IPS-11a (cell line): ENCODE measurements around the gene A4GALT.

Experiments used
- H3K4me3 ChIP-seq: one replicate; pipeline ENCODE4 v1.5.1; 2013; ENCODE audit warnings: low read depth, low read length, control low read depth

The A4GALT gene

DNA sequence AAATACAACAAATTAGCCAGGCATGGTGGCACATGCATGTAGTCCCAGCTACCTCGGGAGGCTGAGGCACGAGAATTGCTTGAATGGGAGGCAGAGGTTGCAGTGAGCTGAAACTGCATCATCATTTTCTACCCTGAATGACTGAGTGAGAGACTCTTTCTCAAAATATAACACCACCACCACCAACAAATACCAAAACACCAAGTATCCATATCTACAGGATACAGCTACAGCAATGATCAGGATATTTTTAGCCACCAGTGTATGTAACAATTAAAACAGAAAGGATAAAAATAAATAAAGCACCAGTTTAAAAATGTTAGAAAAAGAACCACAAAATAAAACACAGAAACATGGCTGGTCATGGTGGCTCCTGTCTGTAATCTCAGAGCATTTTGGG, 13.2 kb downstream of the A4GALT start:
- H3K4me3 ChIP-seq: no peak overlapping the region

- no peak overlapping the region for H3K4me3 ChIP-seq
Measured at GRCh38 chr22:42704896-42705295, 15.8 kb downstream of the A4GALT start.

GRCh38 chr22:42702675-42703074, 18.0 kb downstream of the A4GALT start:
- no peak overlapping the region for H3K4me3 ChIP-seq

GRCh38 chr22:42701694-42702093, 19.0 kb downstream of the A4GALT start:
- H3K4me3 ChIP-seq: no peak overlapping the region

- H3K4me3 ChIP-seq: no peak overlapping the region
Measured at GRCh38 chr22:42700901-42701300, 19.8 kb downstream of the A4GALT start.

GRCh38 chr22:42700355-42700754, 20.3 kb downstream of the A4GALT start:
- no peak overlapping the region for H3K4me3 ChIP-seq

DNA sequence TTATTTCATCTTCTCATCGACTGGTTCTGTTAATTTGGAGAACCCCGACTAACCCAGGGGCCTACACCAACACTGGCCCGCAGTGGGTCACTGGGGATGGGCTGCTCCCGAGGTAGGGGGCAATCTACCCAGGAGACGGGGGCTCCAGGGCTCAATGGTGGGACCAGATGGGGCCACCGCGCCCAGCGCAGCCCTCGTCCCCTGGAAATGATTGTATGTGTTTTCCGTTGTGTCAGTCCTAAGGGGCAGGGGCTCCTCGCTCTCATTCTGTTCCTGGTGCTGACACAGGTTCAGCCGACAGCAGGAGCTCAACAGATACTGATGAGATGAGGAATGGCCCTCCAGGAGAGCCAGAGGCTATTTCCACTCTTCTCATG, 20.7 kb downstream of the A4GALT start:
- H3K4me3 ChIP-seq: no peak overlapping the region

DNA sequence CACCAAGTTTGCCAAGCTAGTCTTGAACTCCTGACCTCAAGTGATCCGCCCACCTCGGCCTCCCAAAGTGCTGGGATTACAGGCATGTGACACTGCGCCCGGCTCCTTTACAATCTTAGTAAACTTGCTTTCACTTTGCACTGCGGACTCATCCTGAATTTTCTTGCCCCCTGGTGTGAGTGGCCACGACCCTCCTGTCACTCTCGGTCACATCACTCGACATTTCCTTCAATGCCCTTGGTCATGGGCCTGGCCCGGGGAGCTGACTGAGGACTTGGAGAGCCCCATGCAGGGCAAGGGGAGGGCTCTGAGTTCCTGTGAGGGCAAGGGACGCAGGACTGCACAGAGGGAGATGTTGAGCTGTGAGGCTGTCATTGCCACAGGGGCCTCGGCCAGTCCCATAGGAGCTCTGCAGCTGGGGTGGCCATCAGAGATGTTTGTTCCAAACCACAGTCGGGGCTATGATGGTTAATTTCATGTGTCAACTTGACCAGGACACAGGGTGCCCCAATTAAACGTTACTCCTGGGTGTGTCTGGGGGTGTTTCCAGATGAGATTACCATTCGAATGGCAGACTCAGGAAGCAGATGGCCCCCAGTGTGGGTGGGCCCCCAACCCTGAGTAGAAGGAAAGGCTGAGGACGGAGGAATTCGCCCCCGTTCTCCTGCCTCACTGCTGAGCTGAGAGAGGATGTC, 21.2 kb downstream of the A4GALT start:
- no peak overlapping the region for H3K4me3 ChIP-seq

DNA sequence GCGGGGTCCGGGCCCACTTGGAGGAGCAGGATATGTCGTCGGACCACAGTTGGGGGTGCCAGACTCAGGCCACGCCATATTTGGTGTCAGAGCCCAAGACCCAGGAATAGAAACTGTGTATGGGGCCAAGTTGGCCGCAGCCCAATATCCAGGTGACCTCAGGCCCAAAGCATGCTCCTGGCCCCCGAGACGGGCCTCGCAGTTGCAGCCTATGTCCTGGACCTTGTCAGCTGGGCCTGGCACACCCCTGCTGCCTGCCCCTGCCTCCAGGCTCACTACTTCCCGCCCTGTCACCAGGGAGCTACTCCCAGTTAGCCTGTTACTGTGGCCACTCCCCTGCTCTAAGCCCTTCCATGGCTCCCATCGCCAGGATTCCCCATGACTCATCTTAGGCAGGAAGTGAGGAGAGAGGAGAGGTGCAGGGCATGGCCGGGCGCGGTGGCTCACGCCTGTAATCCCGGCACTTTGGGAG, 23.1 kb downstream of the A4GALT start:
- no peak overlapping the region for H3K4me3 ChIP-seq

GRCh38 chr22:42696331-42696967, 24.2 kb downstream of the A4GALT start:
- no peak overlapping the region for H3K4me3 ChIP-seq

DNA sequence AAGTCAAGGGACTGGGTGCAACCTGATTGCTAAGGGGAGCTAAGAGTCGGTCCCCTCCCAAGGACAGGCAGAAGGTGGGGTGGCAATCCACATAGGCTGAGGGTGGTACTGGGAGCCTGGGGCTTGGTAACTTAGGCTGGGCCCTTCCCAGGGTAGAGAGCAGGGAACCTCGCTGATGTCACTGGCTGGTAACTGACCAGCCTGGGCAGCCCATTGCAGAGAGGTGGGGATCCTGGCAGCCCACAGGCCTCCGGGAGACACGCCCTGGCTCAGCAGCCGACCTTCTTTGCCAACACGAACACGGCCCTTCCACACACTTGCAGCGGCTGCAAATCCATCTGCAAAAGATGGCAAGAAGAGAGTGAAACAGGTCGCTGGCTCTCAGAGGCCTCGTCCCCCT, 25.4 kb downstream of the A4GALT start:
- no peak overlapping the region for H3K4me3 ChIP-seq

DNA sequence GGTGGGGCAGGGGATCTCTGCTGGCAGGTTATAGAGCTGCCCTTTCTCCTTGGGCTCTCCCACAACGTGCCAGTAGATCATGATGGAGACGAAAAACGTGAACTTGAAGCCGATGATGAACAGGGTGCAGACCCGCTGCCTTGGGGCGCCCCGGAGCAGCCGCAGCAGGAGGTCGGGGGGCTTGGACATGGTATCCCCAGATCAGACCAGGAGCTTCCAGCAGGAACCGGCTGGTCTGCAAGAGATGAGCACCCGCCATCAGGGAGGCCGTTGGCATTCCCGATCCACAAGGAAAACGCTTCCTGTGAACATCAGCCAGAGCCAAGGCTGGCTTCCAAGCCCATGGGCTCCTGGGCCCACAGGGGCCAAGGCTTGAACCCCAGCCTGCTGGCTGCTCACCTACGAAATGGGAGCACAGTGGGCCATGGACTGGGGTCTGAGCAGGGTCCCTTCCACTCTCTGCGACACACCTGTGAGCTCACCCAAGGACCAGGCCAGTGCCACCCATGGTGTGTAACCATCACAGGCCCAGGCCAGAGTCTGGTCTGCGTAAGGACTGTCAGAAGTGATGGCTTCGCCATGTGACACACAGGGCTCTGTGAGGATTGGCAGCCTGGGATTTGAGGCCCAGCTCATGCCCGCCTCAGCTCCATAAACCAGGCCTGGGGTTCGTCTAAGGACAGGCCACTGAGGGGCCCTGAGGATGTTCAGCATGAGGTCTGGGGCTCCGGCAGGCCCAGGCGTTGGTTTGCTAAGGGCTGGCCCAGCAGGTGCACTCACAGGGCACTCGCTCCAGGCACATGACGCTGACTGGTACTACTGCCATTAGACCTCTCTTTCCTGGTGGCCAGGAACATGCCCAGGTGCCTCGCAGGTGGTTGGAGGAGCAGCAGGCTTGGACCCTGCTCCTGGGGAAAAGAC, 26.6 kb downstream of the A4GALT start:
- H3K4me3 ChIP-seq: no peak overlapping the region

GRCh38 chr22:42693055-42693762, 27.5 kb downstream of the A4GALT start:
- no peak overlapping the region for H3K4me3 ChIP-seq

DNA sequence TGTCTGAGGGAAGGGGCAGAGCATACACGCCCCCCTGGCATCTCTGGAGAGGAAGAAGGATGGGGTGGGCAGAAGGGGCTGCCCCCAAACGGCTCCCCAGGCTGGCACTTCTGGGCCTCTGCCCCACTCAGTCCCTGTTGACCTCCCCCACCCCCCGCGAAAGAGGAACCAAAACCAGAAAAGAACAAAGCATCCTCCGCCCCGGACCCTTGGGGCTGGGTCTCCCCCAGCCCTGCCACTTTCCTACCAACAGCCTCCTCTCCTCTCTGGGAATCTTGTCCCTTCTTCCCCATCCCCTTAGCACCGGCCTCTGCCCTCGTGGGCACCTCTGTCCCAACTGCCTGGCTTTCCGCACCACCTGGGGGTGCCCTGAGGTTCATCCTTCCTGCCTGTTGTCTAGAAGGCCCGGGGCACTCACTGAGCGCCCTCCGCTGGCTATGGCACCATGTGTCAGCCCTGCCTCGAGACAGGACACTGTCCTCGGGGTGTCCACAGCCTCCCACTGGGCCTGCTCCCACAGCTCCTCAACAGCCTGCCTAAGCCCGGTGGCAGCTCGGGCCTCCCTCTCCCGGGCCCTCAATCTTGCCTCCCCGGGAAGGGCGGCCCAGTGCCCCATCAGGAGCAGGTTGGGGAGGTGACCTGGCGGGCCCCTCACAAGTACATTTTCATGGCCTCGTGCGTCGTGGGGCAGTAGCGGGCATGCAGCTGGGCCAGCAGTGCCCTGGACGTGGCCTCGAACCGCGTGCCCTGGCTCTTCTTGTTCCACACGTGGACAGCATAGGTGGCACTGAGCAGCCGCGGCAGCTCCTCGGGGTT, 28.2 kb downstream of the A4GALT start:
- no peak overlapping the region for H3K4me3 ChIP-seq

DNA sequence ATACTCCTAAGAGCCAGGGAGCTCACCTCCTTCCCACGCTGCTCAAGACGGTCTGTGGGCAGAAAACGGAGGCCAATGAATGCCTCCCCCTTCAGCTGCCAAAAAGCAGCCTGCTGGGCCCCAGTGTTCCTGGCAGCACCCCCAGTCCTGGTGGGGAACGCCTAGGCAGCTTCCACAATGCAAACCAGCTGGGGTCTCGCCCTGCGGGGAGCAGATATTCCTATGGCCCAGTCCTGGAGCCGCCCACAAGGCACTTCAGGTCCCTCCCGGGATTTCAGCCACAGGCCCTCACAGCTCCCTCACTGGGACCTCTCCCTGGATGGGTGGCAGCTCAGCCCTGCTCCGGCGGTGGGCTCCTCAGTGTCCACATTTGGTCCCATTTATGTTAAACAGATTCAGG, 29.2 kb downstream of the A4GALT start:
- H3K4me3 ChIP-seq: no peak overlapping the region

GRCh38 chr22:42688241-42689211, 32.1 kb downstream of the A4GALT start:
- H3K4me3 ChIP-seq: no peak overlapping the region

- no peak overlapping the region for H3K4me3 ChIP-seq
Measured at GRCh38 chr22:42686756-42687491, 33.7 kb downstream of the A4GALT start.

DNA sequence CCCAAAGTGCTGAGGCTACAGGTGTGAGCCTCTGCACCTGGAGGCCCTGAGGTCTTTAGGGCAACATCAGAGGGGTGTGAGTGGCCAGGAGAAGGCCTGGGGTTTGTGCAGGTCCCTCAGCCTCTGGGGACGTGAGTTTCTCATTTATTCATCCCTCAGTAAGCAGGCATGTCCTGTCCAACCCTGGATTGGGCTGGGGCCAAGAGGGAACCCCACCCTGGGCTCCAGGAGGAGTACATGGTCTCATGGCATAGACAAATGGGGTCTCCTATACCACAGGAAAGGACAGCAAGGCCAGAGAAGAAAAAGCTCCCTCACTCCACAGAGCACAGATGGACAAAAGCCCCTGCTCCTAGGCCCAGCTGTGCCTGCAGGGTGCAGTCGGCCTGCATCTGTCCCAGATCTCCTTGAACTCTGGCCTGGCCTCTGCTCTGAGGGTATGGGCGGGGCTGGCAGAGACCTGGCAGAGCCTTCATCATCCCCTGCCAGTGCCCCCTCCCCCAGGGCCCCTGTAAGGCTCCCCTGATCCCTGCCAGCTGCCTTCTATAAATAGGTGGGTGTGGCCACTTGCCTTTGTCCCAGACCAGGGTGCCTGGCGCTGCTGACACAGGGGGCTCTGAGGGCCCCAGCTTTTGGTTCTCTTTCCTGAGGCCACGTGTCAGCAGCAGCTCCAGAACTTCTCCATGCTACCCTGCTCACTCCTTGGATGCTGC, 34.6 kb downstream of the A4GALT start:
- no peak overlapping the region for H3K4me3 ChIP-seq
